GM19395 (cell line): ENCODE results near the gene CACNB1.
A peak's percentile ranks its signal among the peaks of the same experiment; 100 is the strongest.

Experiments used
- ATAC-seq: cut with Tn5 transposase; IDR thresholded peaks from one replicate; pipeline ENCODE4 v1.9.1; 2021; ENCODE audit warnings: mild to moderate bottlenecking, moderate library complexity; ENCODE audit not compliant: unreplicated experiment

CACNB1 gene

GRCh38 chr17:39153599-39154051, 43.8 kb downstream of the CACNB1 start:
- peak; percentile 64 for ATAC-seq

GRCh38 chr17:39151943-39152818, 45.3 kb downstream of the CACNB1 start:
- ATAC-seq = no peak

DNA sequence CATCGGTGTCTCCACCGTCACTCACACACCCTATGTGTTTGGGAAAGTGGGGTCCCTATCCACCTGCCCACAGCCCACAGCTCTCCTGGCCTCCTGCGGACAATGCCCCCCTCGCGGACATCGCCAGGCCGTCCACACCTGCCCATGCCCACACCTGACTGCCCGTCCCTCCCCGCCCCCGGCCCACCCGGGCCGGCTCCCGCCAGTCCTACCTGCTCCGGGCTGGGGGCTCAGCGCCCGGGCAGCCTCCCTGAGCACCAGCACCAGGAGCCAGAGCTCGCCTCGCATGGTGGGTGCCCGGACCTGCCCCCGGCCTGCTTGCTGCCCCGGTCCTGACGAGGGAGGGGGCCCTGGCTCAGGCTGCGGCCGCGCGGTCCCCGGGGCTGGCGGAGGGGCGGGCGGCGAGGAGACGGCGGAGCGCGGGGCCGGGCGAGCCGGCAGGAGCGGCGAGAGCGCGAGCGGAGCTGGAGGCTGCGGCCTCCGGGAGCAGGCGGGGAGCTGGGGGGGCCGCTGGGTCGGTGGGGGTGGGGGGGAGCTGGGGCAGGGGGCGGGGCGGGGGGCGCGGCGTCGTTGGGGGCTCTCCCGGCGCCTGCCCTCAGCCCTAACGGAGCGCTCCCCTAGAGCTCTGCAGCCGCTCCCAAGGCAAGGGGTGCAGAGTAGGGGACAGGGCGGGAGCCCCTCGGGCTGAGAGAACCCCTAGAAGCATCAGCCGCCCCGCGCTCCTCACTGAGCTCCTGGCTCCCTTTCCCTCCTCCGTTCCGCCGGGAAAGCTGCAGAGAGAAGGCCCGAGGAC, 46.1 kb downstream of the CACNB1 start, which contains the start of gene PLXDC1:
PLXDC1 (minus strand) TSS at position 488 of the 793 bp plus-strand sequence; CDS start at position 288, 200 bp downstream.
- ATAC-seq = no peak

DNA sequence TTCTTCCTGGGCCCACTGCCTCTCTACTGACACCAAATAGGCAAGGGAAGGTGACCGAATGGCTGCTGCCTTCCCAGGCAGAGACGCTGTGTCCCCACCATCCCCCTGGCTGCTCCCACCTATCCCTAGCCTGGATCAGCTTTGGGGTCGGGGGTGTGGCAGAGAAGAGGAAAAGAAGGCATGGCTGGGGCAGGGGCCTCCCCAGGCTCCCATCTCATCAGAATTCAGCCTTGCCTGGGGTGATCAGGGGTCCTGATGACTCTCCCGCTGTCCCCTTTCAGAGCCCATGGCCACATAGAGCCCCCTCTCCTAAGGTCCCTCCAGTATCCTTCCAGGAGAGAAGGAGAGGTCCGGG, 46.7 kb downstream of the CACNB1 start:
- no peak for ATAC-seq

- ATAC-seq = no peak
Measured at GRCh38 chr17:39150104-39150634, 47.3 kb downstream of the CACNB1 start.

GRCh38 chr17:39147221-39148185, 50.0 kb downstream of the CACNB1 start:
- no peak for ATAC-seq

- no peak for ATAC-seq
Measured at GRCh38 chr17:39146273-39146672, 51.2 kb downstream of the CACNB1 start.

GRCh38 chr17:39145143-39145542, 52.3 kb downstream of the CACNB1 start:
- no peak for ATAC-seq

- ATAC-seq = no peak
Measured at GRCh38 chr17:39144416-39144840, 53.0 kb downstream of the CACNB1 start.

DNA sequence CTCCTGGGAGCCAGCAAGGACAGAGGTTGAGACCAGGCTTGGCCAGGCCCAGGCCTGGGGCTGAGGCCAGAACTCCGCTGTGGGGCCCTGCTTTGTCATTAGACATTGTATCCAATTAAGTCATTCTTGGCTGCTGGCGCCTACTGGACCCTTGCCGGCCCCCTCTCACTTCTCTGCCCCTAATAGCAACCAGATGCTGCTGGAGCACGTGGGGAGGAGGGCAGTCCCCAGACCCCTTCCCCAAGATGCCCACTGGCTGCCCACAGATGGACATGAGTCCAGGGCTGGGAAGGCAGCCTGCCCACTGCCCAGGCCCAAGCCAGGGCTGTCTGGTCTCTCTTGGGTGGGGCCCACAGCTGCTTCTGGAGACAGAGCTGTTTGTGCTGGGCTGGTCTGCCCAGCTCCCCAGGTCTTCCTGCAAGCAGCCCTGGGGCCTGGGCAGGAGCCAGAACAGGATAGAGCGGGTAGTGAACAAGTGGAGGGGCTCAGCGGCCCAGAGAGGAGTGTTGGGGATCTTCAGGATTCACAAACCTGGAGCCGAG, 53.8 kb downstream of the CACNB1 start:
- no peak for ATAC-seq

- no peak for ATAC-seq
Measured at GRCh38 chr17:39141915-39142664, 55.4 kb downstream of the CACNB1 start.

- no peak for ATAC-seq
Measured at GRCh38 chr17:39141294-39141693, 56.2 kb downstream of the CACNB1 start.

- no peak for ATAC-seq
Measured at GRCh38 chr17:39139561-39139960, 57.9 kb downstream of the CACNB1 start.

DNA sequence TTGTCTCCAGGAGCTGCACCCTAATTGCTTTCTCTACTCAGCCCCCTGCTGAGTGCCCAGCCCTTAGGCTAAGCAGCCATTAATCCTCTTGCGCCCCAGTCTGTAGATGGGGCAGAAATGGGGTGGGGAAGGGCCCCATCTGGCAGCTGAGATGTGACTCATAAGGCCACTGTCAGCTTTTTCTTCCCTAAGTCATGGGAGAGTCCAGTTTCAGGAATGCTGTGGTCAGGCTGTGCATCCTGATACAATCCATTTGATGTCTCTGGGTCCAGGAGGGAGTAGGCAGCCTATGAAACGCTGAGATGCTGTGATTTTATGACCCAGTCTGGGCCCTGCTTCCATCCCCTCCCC, 58.3 kb downstream of the CACNB1 start:
- ATAC-seq = no peak

DNA sequence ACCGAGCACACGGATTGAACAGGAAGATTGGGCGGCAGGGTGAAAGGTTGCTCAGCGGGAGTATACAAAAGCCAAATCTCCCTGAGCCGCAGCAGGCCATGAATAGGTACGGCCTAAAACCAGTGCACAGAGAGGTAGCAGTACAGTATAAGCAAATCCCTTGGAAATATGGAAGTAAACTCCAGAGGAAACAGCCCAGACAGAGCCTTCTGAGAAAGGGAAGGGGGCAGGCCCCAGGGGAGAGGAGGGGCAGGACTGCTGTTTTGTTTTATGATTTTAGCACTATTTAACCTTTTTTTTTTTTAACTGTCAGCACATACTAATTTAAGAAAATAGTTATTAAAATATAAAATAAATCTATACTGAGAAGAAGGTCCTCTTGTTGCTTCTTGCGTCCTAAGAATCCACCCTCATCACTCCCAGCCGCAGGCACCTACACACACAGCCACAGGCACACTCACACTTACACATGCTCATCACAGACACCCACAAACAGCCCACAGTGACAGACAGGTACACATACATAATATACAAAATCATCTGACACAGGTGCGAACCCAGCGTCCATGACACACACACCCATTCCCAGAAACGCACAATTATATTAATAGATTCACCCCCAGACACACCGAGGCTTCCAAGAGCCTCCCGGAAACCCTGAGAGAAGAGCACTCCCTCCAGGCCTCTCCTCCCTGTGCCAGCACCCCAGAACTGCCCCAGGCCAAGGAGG, 58.9 kb downstream of the CACNB1 start:
- no peak for ATAC-seq

GRCh38 chr17:39134878-39135277, 62.6 kb downstream of the CACNB1 start:
- ATAC-seq = no peak

- ATAC-seq = no peak
Measured at GRCh38 chr17:39132192-39132610, 65.3 kb downstream of the CACNB1 start.

GRCh38 chr17:39131616-39132015, 65.9 kb downstream of the CACNB1 start:
- no peak for ATAC-seq

- no peak for ATAC-seq
Measured at GRCh38 chr17:39130205-39130604, 67.3 kb downstream of the CACNB1 start.
